Nephron (organoid): Measurements from ENCODE around the gene CDYL2.
"Not testable (repeated sequence)": the region's sequence is repeated elsewhere in the genome, so short reads cannot be mapped to it uniquely, and the experiment has no call there.

Experiments used
- H3K27ac Mint-ChIP-seq, 3 experiments: 2 replicates each; pipeline ENCODE4 v1.8.0; 2020; ENCODE audit warnings: mixed read lengths in 3 of 3, mild to moderate bottlenecking in 2 of 3, moderate library complexity in 1 of 3
- H3K27me3 Mint-ChIP-seq: 2 replicates; pipeline ENCODE4 v1.8.0; 2021; ENCODE audit warnings: low read depth, mild to moderate bottlenecking, moderate library complexity, mixed read lengths
- H3K36me3 Mint-ChIP-seq: 2 replicates; pipeline ENCODE4 v1.8.0; 2020; ENCODE audit warnings: low read depth, mixed read lengths
- H3K4me1 Mint-ChIP-seq: 2 replicates; pipeline ENCODE4 v1.8.0; 2020; ENCODE audit warnings: mixed read lengths
- H3K4me3 Mint-ChIP-seq, 3 experiments: 2 replicates each; pipeline ENCODE4 v1.8.0; 2020; ENCODE audit warnings: mild to moderate bottlenecking in 3 of 3, mixed read lengths in 3 of 3, moderate library complexity in 2 of 3
- H3K9me3 Mint-ChIP-seq: 2 replicates; pipeline ENCODE4 v1.8.0; 2020; ENCODE audit warnings: mixed read lengths
- CTCF ChIP-seq, 3 experiments: fragments of 200-600 bp; sonication (generic); IDR thresholded peaks; one replicate each; pipeline ENCODE4 v1.5.0; 2021; ENCODE audit warnings: antibody characterized with exemption in 3 of 3; ENCODE audit not compliant: unreplicated experiment in 3 of 3

Gene CDYL2

GRCh38 chr16:80656711-80657150, 147.7 kb downstream of the CDYL2 start:
- H3K27me3 Mint-ChIP-seq, result no peaks in the 10 kb centered on the region
- H3K9me3 Mint-ChIP-seq, result peaks cover 13% of the 10 kb centered on the region
- no peaks in the 10 kb centered on the region for H3K4me1 Mint-ChIP-seq
- no peak overlapping the region for H3K4me3 Mint-ChIP-seq
- TF ChIP-seq CTCF (IDR thresholded peaks at IDR 0.05; ENCODE audit: unreplicated experiment in 3 of 3), result no peak
- peaks cover 4% of the 10 kb centered on the region for H3K36me3 Mint-ChIP-seq
- H3K27ac Mint-ChIP-seq, result no peak overlapping the region

GRCh38 chr16:80656161-80656560, 148.2 kb downstream of the CDYL2 start:
- Mint-ChIP-seq H3K9me3 (peaks cover 12% of the 10 kb centered on the region), H3K4me1 (no peaks in the 10 kb centered on the region), H3K4me3 (no peak overlapping the region), H3K27me3 (no peaks in the 10 kb centered on the region), H3K27ac (no peak overlapping the region), H3K36me3 (peaks cover 4% of the 10 kb centered on the region)
- no peak for TF ChIP-seq CTCF (IDR thresholded peaks at IDR 0.05; ENCODE audit: unreplicated experiment in 3 of 3)

GRCh38 chr16:80655751-80656150, 148.6 kb downstream of the CDYL2 start:
- H3K4me1 Mint-ChIP-seq, result no peaks in the 10 kb centered on the region
- peaks cover 4% of the 10 kb centered on the region for H3K36me3 Mint-ChIP-seq
- H3K9me3 Mint-ChIP-seq, result peaks cover 12% of the 10 kb centered on the region
- TF ChIP-seq CTCF (IDR thresholded peaks at IDR 0.05; ENCODE audit: unreplicated experiment in 3 of 3), result no peak
- H3K27ac Mint-ChIP-seq, result no peak overlapping the region
- no peaks in the 10 kb centered on the region for H3K27me3 Mint-ChIP-seq
- no peak overlapping the region for H3K4me3 Mint-ChIP-seq

- Mint-ChIP-seq H3K36me3 (peaks cover 4% of the 10 kb centered on the region), H3K4me3 (no peak overlapping the region), H3K27ac (no peak overlapping the region), H3K27me3 (no peaks in the 10 kb centered on the region), H3K4me1 (no peaks in the 10 kb centered on the region), H3K9me3 (peaks cover 17% of the 10 kb centered on the region)
- TF ChIP-seq CTCF (IDR thresholded peaks at IDR 0.05; ENCODE audit: unreplicated experiment in 3 of 3), result no peak
Observed at GRCh38 chr16:80654094-80654862, 150.1 kb downstream of the CDYL2 start.

- H3K27me3 Mint-ChIP-seq, result no peaks in the 10 kb centered on the region
- H3K9me3 Mint-ChIP-seq, result peaks cover 21% of the 10 kb centered on the region
- no peaks in the 10 kb centered on the region for H3K36me3 Mint-ChIP-seq
- no peak overlapping the region for H3K27ac Mint-ChIP-seq
- H3K4me3 Mint-ChIP-seq, result no peak overlapping the region
- H3K4me1 Mint-ChIP-seq, result no peaks in the 10 kb centered on the region
- TF ChIP-seq CTCF (IDR thresholded peaks at IDR 0.05; ENCODE audit: unreplicated experiment in 3 of 3), result no peak
Observed at GRCh38 chr16:80652441-80652840, 152.0 kb downstream of the CDYL2 start.

GRCh38 chr16:80650281-80650680, 154.1 kb downstream of the CDYL2 start:
- H3K36me3 Mint-ChIP-seq, H3K27ac Mint-ChIP-seq, H3K4me3 Mint-ChIP-seq, H3K27me3 Mint-ChIP-seq, H3K4me1 Mint-ChIP-seq: not testable (repeated sequence)
- peaks cover 28% of the 10 kb centered on the region for H3K9me3 Mint-ChIP-seq
